Measurements from ENCODE around the gene CFAP43. TPM values are rescaled to one million over a fixed set of nuclear protein-coding genes. Genes with fewer than 3 reads are reported as not detected.

CFAP43 gene
- total RNA-seq, 1 donor from 2014 or later: not detected

GRCh38 chr10:104081998-104082397 is 150.2 kb downstream of the CFAP43 start:
- DNase-seq (no peak), ATAC-seq (ENCODE audit: low read depth) (no peak)
- no peaks in the 10 kb centered on the region for H3K9me3 Mint-ChIP-seq
- H3K27me3 Mint-ChIP-seq: peaks cover 2% of the 10 kb centered on the region
- H3K27ac Mint-ChIP-seq: no peak overlapping the region
- ChIA-PET CTCF (interaction anchor here (2.8 kb wide), 1 partner anchor 194 kb away, joined by 21 read pairs; no protein-coding TSS in a partner anchor), POLR2A (no interaction called here)
- H3K36me3 Mint-ChIP-seq (ENCODE audit: low read depth): no peaks in the 10 kb centered on the region
- no peak for TF ChIP-seq CTCF (IDR thresholded peaks at IDR 0.05)
- H3K4me3 Mint-ChIP-seq: no peak overlapping the region
- intact Hi-C loops (cut with micrococcal nuclease): no loop called here
- H3K4me1 Mint-ChIP-seq: no peaks in the 10 kb centered on the region

- H3K36me3 Mint-ChIP-seq (ENCODE audit: low read depth): no peaks in the 10 kb centered on the region
- TF ChIP-seq CTCF (IDR thresholded peaks at IDR 0.05): no peak
- ChIA-PET POLR2A (no interaction called here), CTCF (interaction anchor here (1.0 to 2.8 kb wide), 2 partner anchors 40 to 193 kb away, joined by 3 to 21 read pairs; no protein-coding TSS in a partner anchor)
- intact Hi-C loops (cut with micrococcal nuclease): loop anchor here (1.0 kb wide), 2 partner anchors 192 to 367 kb away; no protein-coding TSS in a partner anchor
- no peak for ATAC-seq (ENCODE audit: low read depth)
- H3K4me1 Mint-ChIP-seq: no peaks in the 10 kb centered on the region
- H3K27ac Mint-ChIP-seq: no peak overlapping the region
- H3K4me3 Mint-ChIP-seq: no peak overlapping the region
- H3K27me3 Mint-ChIP-seq: peaks cover 2% of the 10 kb centered on the region
- DNase-seq: no peak
- no peaks in the 10 kb centered on the region for H3K9me3 Mint-ChIP-seq
Measured at GRCh38 chr10:104080762-104081161, 151.4 kb downstream of the CFAP43 start.

Other genes with a start within 250 kb of the CFAP43 start
- not detected in 2 replicates for gene COL17A1, start 146.5 kb downstream of the CFAP43 start, total RNA-seq
- gene SFR1, start 110.2 kb downstream of the CFAP43 start, total RNA-seq: 12.3 TPM in 2 replicates
- 43.0 and 55.9 TPM in 2 replicates for gene GSTO1, start 22.5 kb upstream of the CFAP43 start, total RNA-seq
- gene GSTO2, start 36.8 kb upstream of the CFAP43 start, total RNA-seq: 0.56 and 0.91 TPM in 2 replicates
- 21.3 and 26.1 TPM in 2 replicates for gene ITPRIP, start 106.1 kb upstream of the CFAP43 start, total RNA-seq
- not detected in 2 replicates for gene CFAP58, start 121.5 kb upstream of the CFAP43 start, total RNA-seq